Measurements from ENCODE around the gene ZBTB17.
"Not testable (repeated sequence)": the region's sequence is repeated elsewhere in the genome, so short reads cannot be mapped to it uniquely, and the experiment has no call there.

ZBTB17 gene

DNA sequence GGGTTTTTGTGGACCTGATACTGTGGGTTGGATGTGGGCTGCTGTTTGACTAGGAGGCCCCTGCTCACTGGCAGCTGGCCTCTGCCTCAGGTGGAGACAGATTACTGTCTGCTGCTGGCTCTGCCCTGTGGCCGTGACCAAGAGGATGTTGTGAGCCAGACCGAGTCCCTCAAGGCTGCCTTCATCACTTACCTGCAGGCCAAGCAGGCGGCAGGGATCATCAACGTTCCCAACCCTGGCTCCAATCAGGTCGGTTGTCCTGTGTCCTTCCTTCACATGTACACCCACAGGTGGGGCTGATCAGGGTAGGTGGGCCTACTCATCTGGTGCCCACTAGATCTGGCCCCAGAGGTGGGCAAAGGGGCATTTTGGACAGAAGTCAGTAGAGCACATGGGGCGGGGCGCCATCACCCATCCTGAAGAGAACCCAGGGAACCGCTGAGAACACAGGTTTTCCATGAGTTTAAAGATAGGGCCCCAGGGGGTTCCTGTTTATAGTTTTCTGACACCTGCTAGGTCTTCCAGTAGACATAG is 37.2 kb downstream of the ZBTB17 start:
- no peak for DNase-seq

DNA sequence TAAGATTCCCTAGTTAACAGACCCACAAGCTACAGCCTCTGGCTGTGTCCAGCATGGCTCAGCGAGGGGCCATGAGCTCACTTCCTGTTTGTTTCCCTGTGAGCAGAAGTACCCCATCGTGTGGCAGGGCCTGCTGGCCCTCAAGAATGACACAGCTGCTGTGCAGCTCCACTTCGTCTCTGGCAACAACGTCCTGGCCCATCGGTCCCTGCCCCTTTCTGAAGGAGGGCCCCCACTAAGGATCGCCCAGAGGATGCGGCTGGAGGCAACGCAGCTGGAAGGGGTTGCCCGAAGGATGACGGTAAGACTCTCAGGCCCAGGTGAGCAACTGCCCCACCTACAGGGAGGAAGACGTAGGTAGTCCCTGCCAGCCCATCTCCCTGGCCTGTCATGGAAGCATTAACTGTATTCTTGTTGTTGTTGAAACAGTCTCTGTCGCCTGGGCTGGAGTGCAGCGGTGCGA is 38.2 kb downstream of the ZBTB17 start:
- DNase-seq: peak in 2 of 56 donors; percentile 22 to 27

DNA sequence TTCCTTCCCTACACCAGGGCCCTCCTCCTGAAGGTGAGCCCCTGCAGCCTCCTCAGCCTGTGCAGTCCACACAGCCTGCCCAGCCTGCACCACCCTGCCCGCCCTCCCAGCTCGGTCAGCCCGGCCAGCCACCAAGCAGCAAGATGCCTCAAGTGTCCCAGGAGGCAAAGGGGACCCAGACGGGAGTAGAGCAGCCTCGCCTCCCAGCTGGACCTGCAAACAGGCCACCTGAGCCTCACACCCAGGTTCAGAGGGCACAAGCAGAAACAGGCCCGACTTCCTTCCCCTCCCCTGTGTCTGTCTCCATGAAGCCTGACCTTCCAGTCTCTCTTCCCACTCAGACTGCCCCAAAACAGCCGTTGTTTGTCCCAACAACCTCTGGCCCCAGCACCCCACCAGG is 38.8 kb downstream of the ZBTB17 start:
- DNase-seq: no peak

DNA sequence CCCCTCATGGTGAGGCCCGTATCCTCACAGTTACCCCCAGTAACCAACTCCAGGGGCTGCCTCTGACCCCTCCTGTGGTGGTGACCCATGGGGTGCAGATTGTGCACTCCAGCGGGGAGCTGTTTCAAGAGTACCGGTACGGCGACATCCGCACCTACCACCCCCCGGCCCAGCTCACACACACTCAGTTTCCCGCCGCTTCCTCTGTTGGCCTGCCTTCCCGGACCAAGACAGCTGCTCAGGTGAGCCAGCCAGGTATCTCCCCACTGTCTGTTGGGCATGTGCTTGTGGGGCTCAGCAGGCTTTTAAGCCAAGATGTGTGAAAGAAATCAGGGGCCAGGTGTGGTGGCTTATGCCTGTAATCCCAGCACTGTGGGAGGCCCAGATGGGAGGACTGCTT is 39.9 kb downstream of the ZBTB17 start:
- no peak for DNase-seq

DNA sequence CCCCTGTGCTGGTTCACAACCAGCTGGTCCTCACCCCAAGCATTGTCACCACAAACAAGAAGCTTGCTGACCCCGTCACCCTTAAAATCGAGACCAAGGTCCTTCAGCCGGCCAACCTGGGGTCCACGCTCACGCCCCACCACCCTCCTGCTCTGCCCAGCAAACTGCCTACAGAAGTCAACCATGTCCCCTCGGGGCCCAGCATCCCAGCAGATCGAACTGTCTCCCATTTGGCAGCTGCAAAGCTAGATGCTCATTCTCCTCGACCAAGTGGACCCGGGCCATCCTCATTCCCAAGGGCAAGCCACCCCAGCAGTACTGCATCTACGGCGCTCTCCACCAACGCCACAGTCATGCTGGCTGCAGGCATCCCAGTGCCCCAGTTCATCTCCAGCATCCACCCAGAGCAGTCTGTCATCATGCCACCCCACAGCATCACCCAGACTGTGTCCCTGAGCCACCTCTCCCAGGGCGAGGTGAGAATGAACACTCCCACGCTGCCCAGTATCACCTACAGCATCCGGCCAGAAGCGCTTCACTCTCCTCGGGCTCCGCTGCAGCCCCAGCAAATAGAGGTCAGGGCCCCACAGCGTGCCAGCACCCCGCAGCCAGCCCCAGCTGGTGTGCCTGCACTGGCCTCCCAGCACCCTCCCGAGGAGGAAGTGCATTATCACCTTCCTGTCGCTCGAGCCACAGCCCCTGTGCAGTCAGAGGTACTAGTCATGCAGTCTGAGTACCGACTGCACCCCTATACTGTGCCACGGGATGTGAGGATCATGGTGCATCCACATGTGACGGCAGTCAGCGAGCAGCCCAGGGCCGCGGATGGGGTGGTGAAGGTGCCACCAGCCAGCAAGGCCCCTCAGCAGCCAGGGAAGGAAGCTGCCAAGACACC is 40.6 kb downstream of the ZBTB17 start:
- DNase-seq: no peak

DNA sequence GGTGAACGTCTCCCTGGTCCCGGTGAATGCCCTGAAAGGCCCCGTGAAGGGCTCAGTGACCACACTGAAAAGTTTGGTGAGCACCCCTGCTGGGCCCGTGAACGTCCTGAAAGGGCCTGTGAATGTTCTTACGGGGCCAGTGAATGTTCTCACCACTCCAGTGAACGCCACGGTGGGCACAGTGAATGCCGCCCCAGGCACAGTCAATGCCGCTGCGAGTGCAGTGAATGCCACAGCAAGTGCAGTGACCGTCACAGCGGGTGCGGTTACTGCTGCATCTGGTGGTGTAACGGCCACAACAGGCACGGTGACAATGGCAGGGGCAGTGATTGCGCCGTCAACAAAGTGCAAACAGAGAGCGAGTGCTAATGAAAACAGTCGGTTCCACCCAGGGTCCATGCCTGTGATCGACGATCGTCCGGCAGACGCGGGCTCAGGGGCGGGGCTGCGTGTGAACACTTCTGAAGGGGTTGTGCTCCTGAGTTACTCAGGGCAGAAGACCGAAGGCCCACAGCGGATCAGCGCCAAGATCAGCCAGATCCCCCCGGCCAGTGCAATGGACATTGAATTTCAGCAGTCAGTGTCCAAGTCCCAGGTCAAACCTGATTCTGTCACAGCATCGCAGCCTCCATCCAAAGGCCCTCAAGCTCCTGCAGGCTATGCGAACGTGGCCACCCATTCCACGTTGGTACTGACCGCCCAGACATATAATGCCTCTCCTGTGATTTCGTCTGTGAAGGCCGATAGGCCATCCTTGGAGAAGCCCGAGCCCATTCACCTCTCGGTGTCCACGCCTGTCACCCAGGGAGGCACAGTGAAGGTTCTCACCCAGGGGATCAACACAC is 41.5 kb downstream of the ZBTB17 start:
- no peak for DNase-seq

DNA sequence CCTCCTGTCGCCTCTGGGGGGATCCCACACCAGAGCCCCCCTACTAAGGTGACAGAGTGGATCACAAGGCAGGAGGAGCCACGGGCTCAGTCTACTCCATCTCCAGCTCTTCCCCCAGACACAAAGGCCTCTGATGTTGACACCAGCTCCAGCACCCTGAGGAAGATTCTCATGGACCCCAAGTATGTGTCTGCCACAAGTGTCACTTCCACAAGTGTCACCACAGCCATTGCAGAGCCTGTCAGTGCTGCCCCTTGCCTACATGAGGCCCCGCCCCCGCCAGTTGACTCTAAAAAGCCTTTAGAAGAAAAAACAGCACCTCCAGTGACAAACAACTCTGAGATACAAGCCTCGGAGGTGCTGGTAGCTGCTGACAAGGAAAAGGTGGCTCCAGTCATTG is 42.2 kb downstream of the ZBTB17 start:
- no peak for DNase-seq

DNA sequence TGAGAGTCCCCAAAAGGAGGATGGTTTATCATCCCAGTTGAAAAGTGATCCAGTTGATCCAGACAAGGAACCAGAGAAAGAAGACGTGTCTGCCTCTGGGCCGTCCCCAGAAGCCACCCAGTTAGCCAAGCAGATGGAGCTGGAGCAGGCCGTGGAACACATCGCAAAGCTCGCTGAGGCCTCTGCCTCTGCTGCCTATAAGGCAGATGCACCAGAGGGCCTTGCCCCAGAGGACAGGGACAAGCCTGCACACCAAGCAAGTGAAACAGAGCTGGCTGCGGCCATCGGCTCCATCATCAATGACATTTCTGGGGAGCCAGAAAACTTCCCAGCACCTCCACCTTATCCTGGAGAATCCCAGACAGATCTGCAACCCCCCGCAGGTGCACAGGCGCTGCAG is 43.3 kb downstream of the ZBTB17 start:
- no peak for DNase-seq

DNA sequence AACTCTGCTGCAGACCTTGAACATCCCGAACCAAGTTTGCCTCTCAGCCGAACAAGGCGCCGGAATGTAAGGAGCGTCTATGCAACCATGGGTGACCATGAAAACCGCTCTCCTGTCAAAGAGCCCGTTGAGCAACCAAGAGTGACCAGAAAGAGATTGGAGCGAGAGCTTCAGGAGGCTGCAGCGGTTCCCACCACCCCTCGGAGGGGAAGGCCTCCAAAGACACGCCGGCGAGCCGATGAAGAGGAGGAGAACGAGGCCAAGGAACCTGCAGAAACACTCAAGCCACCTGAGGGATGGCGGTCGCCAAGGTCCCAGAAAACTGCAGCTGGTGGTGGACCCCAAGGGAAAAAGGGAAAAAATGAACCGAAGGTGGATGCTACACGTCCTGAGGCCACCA is 44.0 kb downstream of the ZBTB17 start:
- no peak for DNase-seq

DNA sequence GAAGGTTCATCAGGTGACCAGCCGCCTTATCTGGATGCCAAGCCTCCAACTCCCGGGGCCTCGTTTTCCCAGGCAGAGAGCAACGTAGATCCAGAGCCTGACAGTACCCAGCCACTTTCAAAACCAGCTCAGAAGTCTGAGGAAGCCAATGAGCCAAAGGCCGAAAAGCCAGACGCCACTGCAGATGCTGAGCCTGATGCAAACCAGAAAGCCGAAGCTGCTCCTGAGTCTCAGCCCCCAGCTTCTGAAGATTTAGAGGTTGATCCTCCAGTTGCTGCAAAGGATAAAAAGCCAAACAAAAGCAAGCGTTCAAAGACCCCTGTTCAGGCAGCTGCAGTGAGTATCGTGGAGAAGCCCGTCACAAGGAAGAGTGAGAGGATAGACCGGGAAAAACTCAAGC is 44.5 kb downstream of the ZBTB17 start:
- no peak for DNase-seq

DNA sequence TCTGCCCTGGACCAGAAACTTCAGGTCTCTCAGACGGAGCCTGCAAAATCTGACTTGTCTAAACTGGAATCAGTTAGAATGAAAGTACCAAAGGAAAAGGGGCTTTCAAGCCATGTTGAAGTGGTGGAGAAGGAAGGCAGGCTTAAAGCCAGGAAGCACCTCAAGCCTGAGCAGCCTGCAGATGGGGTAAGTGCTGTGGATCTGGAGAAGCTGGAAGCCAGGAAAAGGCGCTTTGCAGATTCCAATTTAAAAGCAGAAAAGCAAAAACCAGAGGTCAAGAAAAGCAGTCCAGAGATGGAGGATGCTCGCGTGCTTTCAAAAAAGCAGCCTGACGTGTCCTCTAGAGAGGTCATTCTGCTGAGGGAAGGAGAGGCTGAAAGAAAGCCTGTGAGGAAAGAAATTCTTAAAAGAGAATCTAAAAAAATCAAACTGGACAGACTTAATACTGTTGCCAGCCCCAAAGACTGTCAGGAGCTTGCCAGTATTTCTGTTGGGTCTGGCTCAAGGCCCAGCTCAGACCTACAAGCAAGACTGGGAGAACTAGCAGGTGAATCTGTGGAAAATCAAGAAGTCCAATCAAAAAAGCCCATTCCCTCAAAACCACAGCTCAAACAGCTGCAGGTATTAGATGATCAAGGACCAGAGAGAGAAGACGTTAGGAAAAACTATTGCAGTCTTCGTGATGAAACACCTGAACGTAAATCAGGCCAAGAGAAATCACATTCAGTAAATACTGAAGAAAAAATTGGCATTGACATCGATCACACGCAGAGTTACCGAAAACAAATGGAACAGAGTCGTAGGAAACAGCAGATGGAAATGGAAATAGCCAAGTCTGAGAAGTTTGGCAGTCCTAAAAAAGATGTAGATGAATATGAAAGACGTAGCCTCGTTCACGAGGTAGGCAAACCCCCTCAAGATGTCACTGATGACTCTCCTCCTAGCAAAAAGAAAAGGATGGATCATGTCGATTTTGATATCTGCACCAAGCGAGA is 46.6 kb downstream of the ZBTB17 start:
- DNase-seq: peak in 3 of 56 donors; percentile 27 to 37 (median 27)

DNA sequence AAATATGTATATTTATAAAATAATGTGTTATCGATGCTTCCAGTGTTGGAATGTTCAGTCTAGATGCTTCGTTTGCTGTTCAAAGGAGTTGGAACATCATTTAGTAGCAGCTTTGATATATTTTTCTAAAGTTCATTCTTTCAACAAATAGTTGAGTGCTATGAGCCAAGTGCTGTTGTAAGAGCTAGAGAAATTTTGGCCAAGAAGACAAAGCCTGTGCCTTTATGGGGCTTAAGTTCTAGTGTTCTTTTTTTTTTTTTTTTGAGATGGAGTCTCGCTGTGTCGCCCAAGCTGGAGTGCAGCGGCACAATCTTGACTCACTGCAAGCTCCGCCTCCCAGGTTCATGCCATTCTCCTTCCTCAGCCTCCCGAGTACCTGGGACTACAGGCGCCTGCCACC is 49.5 kb downstream of the ZBTB17 start:
- not testable (repeated sequence) for DNase-seq

DNA sequence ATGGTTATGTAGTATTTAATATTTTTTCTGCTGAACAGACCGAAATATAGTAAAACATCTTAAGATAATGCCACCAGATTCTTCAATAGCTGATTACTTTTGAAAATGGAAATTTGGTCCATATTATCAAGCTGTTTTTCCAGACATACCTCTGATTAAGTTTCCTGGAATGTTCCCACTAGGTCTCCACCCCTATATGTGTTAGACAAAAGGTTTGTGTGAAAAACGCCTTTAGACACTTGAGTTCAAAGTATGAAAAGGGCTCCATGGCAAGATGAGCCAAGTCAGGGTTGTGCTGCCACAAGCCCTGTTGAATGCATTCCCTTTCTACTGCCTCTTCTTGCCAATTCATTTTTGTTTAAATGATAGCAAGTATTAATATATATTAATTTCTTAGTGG is 52.7 kb downstream of the ZBTB17 start:
- no peak for DNase-seq

DNA sequence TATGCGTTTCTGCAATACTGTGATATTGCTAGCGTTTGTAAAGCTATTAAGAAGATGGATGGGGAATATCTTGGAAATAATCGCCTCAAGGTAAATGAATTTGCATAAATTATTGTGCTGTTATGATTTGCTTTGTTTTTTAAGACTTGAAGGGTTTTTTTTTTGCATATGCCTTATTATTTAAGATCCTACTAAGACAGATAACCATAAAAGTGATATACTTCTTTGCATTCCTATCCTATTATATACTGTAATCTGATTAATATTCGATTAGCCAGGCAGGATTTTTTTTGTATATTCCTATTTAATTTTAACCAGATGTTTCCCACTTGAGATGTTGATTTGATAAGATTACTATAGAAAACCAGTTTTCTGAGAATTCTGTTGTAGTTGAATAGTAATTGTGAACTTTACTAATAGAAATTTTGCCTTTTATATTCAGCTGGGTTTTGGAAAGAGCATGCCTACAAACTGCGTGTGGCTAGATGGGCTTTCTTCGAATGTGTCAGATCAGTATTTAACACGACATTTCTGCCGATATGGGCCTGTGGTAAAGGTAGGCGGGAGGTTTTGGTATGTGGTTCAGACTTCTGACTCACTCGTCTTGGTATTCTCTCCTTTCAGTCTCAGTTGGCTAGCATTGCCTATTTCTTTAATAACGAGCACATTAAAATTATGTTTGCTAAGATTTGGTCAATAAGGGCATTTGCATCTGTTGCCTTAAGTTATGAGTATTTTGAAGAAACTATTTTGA is 56.8 kb downstream of the ZBTB17 start:
- no peak for DNase-seq

DNA sequence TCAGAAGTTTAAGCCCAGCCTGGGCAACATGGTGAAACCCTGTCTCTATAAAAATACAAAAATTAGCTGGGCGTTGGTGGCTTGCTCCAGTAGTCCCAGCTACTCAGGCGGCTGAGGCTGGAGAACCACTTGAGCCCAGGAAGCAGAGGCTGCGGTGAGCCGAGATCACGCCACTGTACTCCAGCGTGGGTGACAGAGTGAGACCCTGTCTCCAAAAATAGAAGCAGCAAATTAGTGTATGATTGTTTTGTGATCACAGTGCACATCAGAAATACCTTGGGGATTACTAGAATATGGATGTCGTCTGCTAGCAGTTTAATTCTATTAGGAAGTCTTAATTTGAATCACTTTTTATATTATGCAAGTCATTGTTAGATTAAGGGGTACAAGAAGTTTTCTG is 59.0 kb downstream of the ZBTB17 start:
- no peak for DNase-seq

DNA sequence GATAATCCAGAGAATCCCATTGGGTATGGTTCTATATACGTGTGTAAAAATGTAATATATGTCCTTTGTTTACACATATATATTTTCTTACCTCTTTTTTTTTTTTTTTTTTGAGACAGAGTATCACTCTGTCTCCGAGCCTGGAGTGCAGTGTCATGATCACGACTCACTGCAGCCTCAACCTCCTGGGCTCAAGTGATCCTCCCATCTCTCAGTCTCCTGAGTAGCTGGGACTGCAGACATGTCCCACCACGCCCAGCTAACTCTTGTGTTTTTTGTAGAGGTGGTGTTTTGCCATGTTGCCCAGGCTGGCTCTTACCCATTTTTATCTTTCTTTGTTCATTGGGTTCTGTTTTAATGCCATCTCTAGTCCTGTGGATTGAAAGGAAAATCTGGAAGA is 59.5 kb downstream of the ZBTB17 start:
- DNase-seq: no peak

DNA sequence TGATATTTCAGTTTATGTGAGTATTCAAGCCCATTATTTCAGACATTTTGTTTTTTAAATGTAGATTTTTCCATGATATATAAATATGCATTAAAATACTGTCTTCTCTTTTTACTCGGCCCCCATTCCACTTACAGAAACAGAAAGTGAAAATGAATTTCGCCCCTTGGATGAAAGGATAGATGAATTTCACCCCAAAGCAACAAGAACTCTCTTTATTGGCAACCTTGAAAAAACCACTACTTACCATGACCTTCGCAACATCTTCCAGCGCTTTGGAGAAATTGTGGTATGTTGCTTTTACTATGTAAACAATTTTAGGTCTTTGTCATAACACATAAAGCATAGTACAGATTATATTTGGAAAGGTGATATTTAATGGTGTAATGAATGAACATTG is 59.9 kb downstream of the ZBTB17 start:
- no peak for DNase-seq

DNA sequence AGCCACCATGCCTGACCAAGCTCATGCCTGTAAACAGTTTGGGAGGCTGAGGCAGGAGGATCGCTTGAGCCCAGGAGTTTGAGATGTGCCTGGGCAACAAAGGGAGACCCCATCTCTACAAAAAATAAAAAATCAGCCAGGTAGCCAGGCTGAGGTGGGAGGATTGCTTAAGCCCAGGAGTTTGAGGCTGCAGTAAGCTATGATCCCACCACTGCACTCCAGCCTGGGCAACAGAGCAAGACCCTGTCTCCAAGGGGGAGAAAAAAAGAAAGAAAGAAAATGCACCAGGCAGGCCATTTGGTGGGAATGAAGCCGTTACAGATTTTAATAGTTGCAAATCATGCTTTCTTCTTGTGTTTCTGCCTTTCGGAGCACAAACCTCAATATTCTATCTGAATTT is 62.3 kb downstream of the ZBTB17 start:
- DNase-seq: not testable (repeated sequence)

DNA sequence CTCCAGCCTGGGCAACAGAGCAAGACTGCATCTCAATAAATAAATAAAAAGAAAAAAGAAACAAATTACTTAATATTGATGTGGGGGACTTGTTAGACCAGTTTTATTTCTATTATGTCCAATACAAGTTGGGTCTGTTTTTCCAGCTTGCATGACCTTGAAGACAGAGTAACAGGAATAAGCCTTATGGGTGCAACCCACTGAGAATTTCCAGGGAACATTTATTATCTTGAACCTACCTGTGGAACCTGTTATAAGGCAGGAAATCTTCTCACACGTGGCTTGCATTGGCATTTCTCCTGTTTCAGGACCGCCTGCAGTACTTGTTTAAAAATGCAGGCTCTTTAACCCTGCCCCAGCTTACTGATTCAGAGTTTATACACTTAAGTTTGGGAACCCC is 64.0 kb downstream of the ZBTB17 start:
- DNase-seq: no peak

DNA sequence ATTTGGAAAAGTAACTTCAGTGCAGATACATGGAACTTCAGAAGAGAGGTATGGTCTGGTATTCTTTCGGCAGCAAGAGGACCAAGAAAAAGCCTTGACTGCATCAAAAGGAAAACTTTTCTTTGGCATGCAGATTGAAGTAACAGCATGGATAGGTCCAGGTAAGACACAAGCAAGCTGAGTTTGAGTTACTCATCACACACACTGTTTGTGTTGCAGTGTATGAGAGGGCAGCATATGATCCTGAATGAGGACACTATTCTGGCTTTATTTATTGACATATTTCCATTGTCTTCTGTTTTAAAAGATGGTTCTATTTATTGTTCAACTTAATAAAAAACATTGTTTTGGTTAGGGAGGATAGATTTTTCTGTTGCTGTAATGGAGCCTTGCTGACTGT is 64.8 kb downstream of the ZBTB17 start:
- no peak for DNase-seq

Measured in amygdala (tissue), 56 donors.